ENCODE results near the gene TSNAX. TPM values are rescaled to one million over a fixed set of nuclear protein-coding genes. Genes with fewer than 3 reads are reported as not detected.
"Not testable (repeated sequence)": the region's sequence is repeated elsewhere in the genome, so short reads cannot be mapped to it uniquely, and the experiment has no call there.

Gene TSNAX
- total and polyA plus RNA-seq, 5 donors: 16.6 to 39.9 (median 33.6) TPM

- Histone ChIP-seq H3K27me3 (ENCODE audit: control insufficient read depth, insufficient read depth) (no peaks in the 10 kb centered on the region), H3K4me1 (ENCODE audit: control insufficient read depth, insufficient read depth, low read length) (no peaks in the 10 kb centered on the region), H3K4me3 (ENCODE audit: low read length) (no peak overlapping the region), H3K9me3 (ENCODE audit: control insufficient read depth, low read length) (peaks cover 3% of the 10 kb centered on the region), H3K27ac (ENCODE audit: low read length) (no peak overlapping the region)
- no peak for DNase-seq
- ATAC-seq: no peak
- intact Hi-C loops (cut with DNase I): no loop called here
- 87% methylated on average over 2 of the region's 2 CpGs for WGBS
Measured at GRCh38 chr1:231497629-231498152, 30.8 kb upstream of the TSNAX start.

- peaks cover 3% of the 10 kb centered on the region for H3K9me3 ChIP-seq (ENCODE audit: control insufficient read depth, low read length)
- 72% methylated on average over 3 of the region's 3 CpGs for WGBS
- DNase-seq (no peak), ATAC-seq (no peak)
- intact Hi-C loops (cut with DNase I): no loop called here
- no peaks in the 10 kb centered on the region for H3K4me1 ChIP-seq (ENCODE audit: control insufficient read depth, insufficient read depth, low read length)
- H3K4me3 ChIP-seq (ENCODE audit: low read length): no peak overlapping the region
- no peaks in the 10 kb centered on the region for H3K27me3 ChIP-seq (ENCODE audit: control insufficient read depth, insufficient read depth)
- no peak overlapping the region for H3K27ac ChIP-seq (ENCODE audit: low read length)
Measured at GRCh38 chr1:231499148-231499763, 29.2 kb upstream of the TSNAX start.

- Histone ChIP-seq H3K27ac (ENCODE audit: low read length) (no peak overlapping the region), H3K4me3 (ENCODE audit: low read length) (no peak overlapping the region), H3K4me1 (ENCODE audit: control insufficient read depth, insufficient read depth, low read length) (no peaks in the 10 kb centered on the region), H3K9me3 (ENCODE audit: control insufficient read depth, low read length) (peaks cover 3% of the 10 kb centered on the region), H3K27me3 (ENCODE audit: control insufficient read depth, insufficient read depth) (no peaks in the 10 kb centered on the region)
- ATAC-seq (no peak), DNase-seq (no peak)
- 83% methylated on average over 2 of the region's 2 CpGs for WGBS
- intact Hi-C loops (cut with DNase I): no loop called here
Measured at GRCh38 chr1:231500666-231501065, 27.8 kb upstream of the TSNAX start.

GRCh38 chr1:231503168-231503567 lies 25.3 kb upstream of the TSNAX start:
- H3K4me3 ChIP-seq (ENCODE audit: low read length); H3K27me3 ChIP-seq (ENCODE audit: control insufficient read depth, insufficient read depth); H3K27ac ChIP-seq (ENCODE audit: low read length); ATAC-seq; H3K4me1 ChIP-seq (ENCODE audit: control insufficient read depth, insufficient read depth, low read length); H3K9me3 ChIP-seq (ENCODE audit: control insufficient read depth, low read length); DNase-seq; intact Hi-C loops (cut with DNase I): not testable (repeated sequence)
- WGBS: 92% methylated on average over 1 of the region's 1 CpG

- DNase-seq (no peak), ATAC-seq (no peak)
- Histone ChIP-seq H3K4me3 (ENCODE audit: low read length) (no peak overlapping the region), H3K4me1 (ENCODE audit: control insufficient read depth, insufficient read depth, low read length) (no peaks in the 10 kb centered on the region), H3K27me3 (ENCODE audit: control insufficient read depth, insufficient read depth) (no peaks in the 10 kb centered on the region), H3K27ac (ENCODE audit: low read length) (no peak overlapping the region), H3K9me3 (ENCODE audit: control insufficient read depth, low read length) (no peaks in the 10 kb centered on the region)
- intact Hi-C loops (cut with DNase I): no loop called here
- WGBS: 86% methylated on average over 9 of the region's 9 CpGs
Measured at GRCh38 chr1:231507476-231508355, 20.8 kb upstream of the TSNAX start.

- no peak overlapping the region for H3K27ac ChIP-seq (ENCODE audit: low read length)
- DNase-seq: no peak
- H3K4me1 ChIP-seq (ENCODE audit: control insufficient read depth, insufficient read depth, low read length): no peaks in the 10 kb centered on the region
- WGBS: 75% methylated on average over 6 of the region's 6 CpGs
- H3K27me3 ChIP-seq (ENCODE audit: control insufficient read depth, insufficient read depth): no peaks in the 10 kb centered on the region
- intact Hi-C loops (cut with DNase I): no loop called here
- no peaks in the 10 kb centered on the region for H3K9me3 ChIP-seq (ENCODE audit: control insufficient read depth, low read length)
- no peak overlapping the region for H3K4me3 ChIP-seq (ENCODE audit: low read length)
- no peak for ATAC-seq
Measured at GRCh38 chr1:231508497-231508896, 20.0 kb upstream of the TSNAX start.

GRCh38 chr1:231508941-231509340 lies 19.5 kb upstream of the TSNAX start:
- 86% methylated on average over 6 of the region's 6 CpGs for WGBS
- no peak for DNase-seq

GRCh38 chr1:231512147-231512698 lies 16.2 kb upstream of the TSNAX start:
- no peak for ATAC-seq
- Histone ChIP-seq H3K27me3 (ENCODE audit: control insufficient read depth, insufficient read depth) (no peaks in the 10 kb centered on the region), H3K9me3 (ENCODE audit: control insufficient read depth, low read length) (no peaks in the 10 kb centered on the region), H3K4me3 (ENCODE audit: low read length) (no peak overlapping the region), H3K27ac (ENCODE audit: low read length) (no peak overlapping the region), H3K4me1 (ENCODE audit: control insufficient read depth, insufficient read depth, low read length) (no peaks in the 10 kb centered on the region)
- 77% methylated on average over 2 of the region's 2 CpGs for WGBS
- no peak for DNase-seq
- intact Hi-C loops (cut with DNase I): no loop called here

More at GRCh38 chr1:231508941-231509340, 19.5 kb upstream of the TSNAX start:
- ATAC-seq: no peak
- Histone ChIP-seq H3K9me3 (ENCODE audit: control insufficient read depth, low read length) (no peaks in the 10 kb centered on the region), H3K27ac (ENCODE audit: low read length) (no peak overlapping the region), H3K4me3 (ENCODE audit: low read length) (no peak overlapping the region), H3K27me3 (ENCODE audit: control insufficient read depth, insufficient read depth) (no peaks in the 10 kb centered on the region), H3K4me1 (ENCODE audit: control insufficient read depth, insufficient read depth, low read length) (no peaks in the 10 kb centered on the region)
- intact Hi-C loops (cut with DNase I): no loop called here

GRCh38 chr1:231515748-231516147 lies 12.7 kb upstream of the TSNAX start:
- H3K4me3 ChIP-seq (ENCODE audit: low read length): no peak overlapping the region
- no peaks in the 10 kb centered on the region for H3K27me3 ChIP-seq (ENCODE audit: control insufficient read depth, insufficient read depth)
- no peak overlapping the region for H3K27ac ChIP-seq (ENCODE audit: low read length)
- no peak for ATAC-seq
- WGBS: 60% methylated on average over 2 of the region's 2 CpGs
- H3K4me1 ChIP-seq (ENCODE audit: control insufficient read depth, insufficient read depth, low read length): no peaks in the 10 kb centered on the region
- DNase-seq: no peak
- intact Hi-C loops (cut with DNase I): no loop called here
- H3K9me3 ChIP-seq (ENCODE audit: control insufficient read depth, low read length): no peaks in the 10 kb centered on the region

GRCh38 chr1:231517076-231517475 lies 11.4 kb upstream of the TSNAX start:
- H3K27me3 ChIP-seq (ENCODE audit: control insufficient read depth, insufficient read depth): no peaks in the 10 kb centered on the region
- no peak overlapping the region for H3K27ac ChIP-seq (ENCODE audit: low read length)
- no peak for ATAC-seq

GRCh38 chr1:231518485-231519034 lies 9.9 kb upstream of the TSNAX start:
- Histone ChIP-seq H3K4me1 (ENCODE audit: control insufficient read depth, insufficient read depth, low read length) (no peaks in the 10 kb centered on the region), H3K27ac (ENCODE audit: low read length) (no peak overlapping the region), H3K4me3 (ENCODE audit: low read length) (no peak overlapping the region), H3K9me3 (ENCODE audit: control insufficient read depth, low read length) (no peaks in the 10 kb centered on the region), H3K27me3 (ENCODE audit: control insufficient read depth, insufficient read depth) (no peaks in the 10 kb centered on the region)
- ATAC-seq: no peak
- 79% methylated on average over 5 of the region's 5 CpGs for WGBS
- DNase-seq: no peak
- intact Hi-C loops (cut with DNase I): no loop called here

More at GRCh38 chr1:231517076-231517475, 11.4 kb upstream of the TSNAX start:
- intact Hi-C loops (cut with DNase I): no loop called here
- 60% methylated on average over 3 of the region's 3 CpGs for WGBS
- Histone ChIP-seq H3K4me3 (ENCODE audit: low read length) (no peak overlapping the region), H3K4me1 (ENCODE audit: control insufficient read depth, insufficient read depth, low read length) (no peaks in the 10 kb centered on the region), H3K9me3 (ENCODE audit: control insufficient read depth, low read length) (no peaks in the 10 kb centered on the region)
- DNase-seq: no peak

Data from right cardiac atrium (tissue), 5 donors.